Breast epithelium (tissue), 4 donors: Measurements from ENCODE around the gene YWHAG. TPM values are rescaled to one million over a fixed set of nuclear protein-coding genes. Genes with fewer than 3 reads are reported as not detected.
"Not testable (repeated sequence)": the region's sequence is repeated elsewhere in the genome, so short reads cannot be mapped to it uniquely, and the experiment has no call there.

ENCODE experiments used
- DNase-seq, 2 donors: peaks; one replicate each; pipeline ENCODE4 v3.0.0-alpha.2; 2019; ENCODE audit warnings: low spot score in 2 of 2
- H3K27ac ChIP-seq, 2 donors: fragments of 200-600 bp; sonication (generic) in 1 of 2; one replicate each; pipeline ENCODE4 v1.5.1; 2016 to 2019; ENCODE audit warnings: mild to moderate bottlenecking in 1 of 2
- H3K27me3 ChIP-seq, 2 donors: fragments of 200-600 bp; sonication (generic) in 1 of 2; one replicate each; pipeline versions ENCODE4 v1.5.1 to v1.6.0; 2017 to 2019; ENCODE audit warnings: control low read depth in 1 of 2, mild to moderate bottlenecking in 1 of 2
- H3K36me3 ChIP-seq: fragments of 200-600 bp; one replicate; pipeline ENCODE4 v1.5.1; 2019
- H3K4me1 ChIP-seq, 2 donors: fragments of 200-600 bp; sonication (generic); one replicate each; pipeline ENCODE4 v1.5.1; 2016 to 2019; ENCODE audit warnings: control low read depth in 1 of 2
- H3K4me3 ChIP-seq, 3 donors: fragments of 200-600 bp; sonication (generic); 1 replicate in 2 of 3; 2 replicates in 1 of 3; pipeline ENCODE4 v1.5.1; 2016 to 2019; ENCODE audit warnings: mild to moderate bottlenecking in 3 of 3, moderate library complexity in 2 of 3
- H3K9me3 ChIP-seq, 2 donors: fragments of 200-600 bp; sonication (generic) in 1 of 2; one replicate each; pipeline ENCODE4 v1.5.1; 2016 to 2019; ENCODE audit warnings: control low read depth in 1 of 2
- POLR2A ChIP-seq: fragments of 450-650 bp; IDR thresholded peaks from one replicate; pipeline ENCODE4 v1.6.1; 2016; ENCODE audit warnings: antibody characterized with exemption, mild to moderate bottlenecking, moderate library complexity
- POLR2AphosphoS5 ChIP-seq, 3 donors: sonication (generic); formaldehyde crosslinking; IDR thresholded peaks; one replicate each; pipeline ENCODE4 v1.6.1; 2017; ENCODE audit warnings: antibody characterized with exemption in 3 of 3
- intact Hi-C: fragments of 100-400 bp; cut with DNase I; formaldehyde crosslinking; loops from one replicate; pipeline ENCODE4 v1.15.1; 2023; ENCODE audit warnings: low total_unique reads
- total RNA-seq, 3 donors: library from RNA; depleted of rRNA; stranded (reverse); fragments of >200 nt; gene quantifications; one replicate each; pipeline ENCODE4 v1.1.0, GENCODE V29; 2016
- TF ChIP-seq, protein P1 (sequence below), 3 donors: fragments of 450-650 bp; IDR thresholded peaks; one replicate each; pipeline ENCODE4 v1.5.1; 2016 to 2017; ENCODE audit warnings: antibody characterized with exemption in 3 of 3, mild to moderate bottlenecking in 3 of 3, moderate library complexity in 3 of 3

Gene YWHAG
- total RNA-seq, 3 donors from 2014 or later = 58.7 to 128 (median 63.7) TPM

DNA sequence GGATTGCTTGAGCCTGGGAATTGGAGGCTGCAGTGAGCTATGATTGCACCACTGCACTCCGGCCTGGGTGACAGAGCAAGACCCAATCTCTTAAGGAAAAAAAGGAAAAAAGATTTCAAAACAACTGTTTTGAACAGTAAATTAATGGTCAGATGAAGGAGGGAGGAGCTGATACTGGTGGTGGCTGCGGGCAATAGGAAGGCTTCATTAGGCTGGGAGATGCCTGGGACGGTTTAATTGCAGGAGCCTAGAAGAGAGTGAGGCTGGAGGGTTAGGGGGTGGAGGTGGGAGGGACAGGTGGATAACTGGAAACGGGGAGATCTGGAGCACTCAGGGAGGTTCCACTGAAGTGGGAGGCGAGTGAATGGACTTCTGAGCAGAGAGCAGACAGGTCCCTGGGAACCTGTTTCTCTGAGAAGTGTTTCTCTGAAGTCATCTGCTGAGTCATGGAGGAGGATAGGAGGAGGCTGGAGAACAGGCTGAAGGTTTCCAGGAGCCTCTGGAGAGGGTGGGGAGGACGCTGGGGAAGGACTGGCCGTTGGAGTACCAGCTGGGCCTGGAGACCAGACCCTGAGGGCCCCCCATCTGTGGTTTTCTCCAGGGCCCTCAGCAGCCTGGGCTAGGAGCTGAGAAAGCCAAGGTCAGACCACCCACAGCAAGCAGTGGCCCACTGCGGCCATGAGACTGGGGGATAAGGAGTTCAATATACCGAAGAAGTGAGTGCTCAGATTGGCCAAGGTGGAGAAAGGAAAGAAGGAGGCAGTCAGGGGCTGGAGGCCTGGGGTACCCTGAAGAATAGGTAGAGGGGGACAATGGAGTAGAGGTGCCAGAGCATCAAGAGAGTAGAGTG lies 14.4 kb upstream of the YWHAG start:
- Histone ChIP-seq H3K4me3 (no peak overlapping the region), H3K4me1 (no peaks in the 10 kb centered on the region), H3K9me3 (no peaks in the 10 kb centered on the region), H3K27me3 (no peaks in the 10 kb centered on the region), H3K27ac (no peak overlapping the region), H3K36me3 (no peaks in the 10 kb centered on the region)
- intact Hi-C loops = no loop called here
- TF ChIP-seq POLR2A = no peak
- no peak for DNase-seq

GRCh38 chr7:76371396-76371795 lies 12.6 kb upstream of the YWHAG start:
- DNase-seq = no peak
- TF ChIP-seq, protein P1, sequence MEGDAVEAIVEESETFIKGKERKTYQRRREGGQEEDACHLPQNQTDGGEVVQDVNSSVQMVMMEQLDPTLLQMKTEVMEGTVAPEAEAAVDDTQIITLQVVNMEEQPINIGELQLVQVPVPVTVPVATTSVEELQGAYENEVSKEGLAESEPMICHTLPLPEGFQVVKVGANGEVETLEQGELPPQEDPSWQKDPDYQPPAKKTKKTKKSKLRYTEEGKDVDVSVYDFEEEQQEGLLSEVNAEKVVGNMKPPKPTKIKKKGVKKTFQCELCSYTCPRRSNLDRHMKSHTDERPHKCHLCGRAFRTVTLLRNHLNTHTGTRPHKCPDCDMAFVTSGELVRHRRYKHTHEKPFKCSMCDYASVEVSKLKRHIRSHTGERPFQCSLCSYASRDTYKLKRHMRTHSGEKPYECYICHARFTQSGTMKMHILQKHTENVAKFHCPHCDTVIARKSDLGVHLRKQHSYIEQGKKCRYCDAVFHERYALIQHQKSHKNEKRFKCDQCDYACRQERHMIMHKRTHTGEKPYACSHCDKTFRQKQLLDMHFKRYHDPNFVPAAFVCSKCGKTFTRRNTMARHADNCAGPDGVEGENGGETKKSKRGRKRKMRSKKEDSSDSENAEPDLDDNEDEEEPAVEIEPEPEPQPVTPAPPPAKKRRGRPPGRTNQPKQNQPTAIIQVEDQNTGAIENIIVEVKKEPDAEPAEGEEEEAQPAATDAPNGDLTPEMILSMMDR (IDR thresholded peaks at IDR 0.05) = no peak
- TF ChIP-seq POLR2A (no peak), POLR2AphosphoS5 (IDR thresholded peaks at IDR 0.05) (no peak)
- intact Hi-C loops = no loop called here
- Histone ChIP-seq H3K36me3 (no peaks in the 10 kb centered on the region), H3K27ac (no peak overlapping the region), H3K4me3 (no peak overlapping the region), H3K4me1 (no peaks in the 10 kb centered on the region), H3K9me3 (no peaks in the 10 kb centered on the region), H3K27me3 (no peaks in the 10 kb centered on the region)

GRCh38 chr7:76369018-76369417 lies 10.2 kb upstream of the YWHAG start:
- Histone ChIP-seq H3K27me3 (no peaks in the 10 kb centered on the region), H3K36me3 (no peaks in the 10 kb centered on the region), H3K9me3 (no peaks in the 10 kb centered on the region), H3K27ac (no peak overlapping the region), H3K4me3 (no peak overlapping the region), H3K4me1 (no peaks in the 10 kb centered on the region)
- intact Hi-C loops = no loop called here
- TF ChIP-seq, protein P1 (IDR thresholded peaks at IDR 0.05) = no peak
- TF ChIP-seq POLR2AphosphoS5 (IDR thresholded peaks at IDR 0.05) (no peak), POLR2A (no peak)
- no peak for DNase-seq

DNA sequence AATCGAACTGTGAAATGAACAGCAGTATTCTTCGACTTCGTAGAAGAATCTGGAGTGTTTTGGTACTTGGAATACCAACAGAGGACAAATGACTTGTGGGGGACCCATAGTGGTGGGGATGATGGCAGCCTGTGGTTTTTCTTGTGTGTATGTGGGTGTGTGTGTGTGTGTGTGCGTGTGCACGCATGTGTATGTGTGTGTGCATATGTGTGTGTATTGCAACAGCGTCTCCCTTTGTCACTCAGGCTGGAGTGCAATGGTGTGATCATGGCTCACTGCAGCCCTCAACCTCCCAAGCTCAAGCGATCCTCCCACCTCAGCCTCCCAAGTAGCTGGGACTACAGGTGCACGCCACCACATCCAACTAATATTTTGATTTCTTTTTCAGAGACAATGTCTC lies 9.4 kb upstream of the YWHAG start:
- no peak for DNase-seq
- Histone ChIP-seq H3K27ac (no peak overlapping the region), H3K27me3 (no peaks in the 10 kb centered on the region), H3K4me3 (no peak overlapping the region), H3K36me3 (no peaks in the 10 kb centered on the region), H3K4me1 (no peaks in the 10 kb centered on the region), H3K9me3 (no peaks in the 10 kb centered on the region)
- intact Hi-C loops = no loop called here
- no peak for TF ChIP-seq POLR2A
- TF ChIP-seq, protein P1 (IDR thresholded peaks at IDR 0.05) = no peak
- no peak for TF ChIP-seq POLR2AphosphoS5 (IDR thresholded peaks at IDR 0.05)

DNA sequence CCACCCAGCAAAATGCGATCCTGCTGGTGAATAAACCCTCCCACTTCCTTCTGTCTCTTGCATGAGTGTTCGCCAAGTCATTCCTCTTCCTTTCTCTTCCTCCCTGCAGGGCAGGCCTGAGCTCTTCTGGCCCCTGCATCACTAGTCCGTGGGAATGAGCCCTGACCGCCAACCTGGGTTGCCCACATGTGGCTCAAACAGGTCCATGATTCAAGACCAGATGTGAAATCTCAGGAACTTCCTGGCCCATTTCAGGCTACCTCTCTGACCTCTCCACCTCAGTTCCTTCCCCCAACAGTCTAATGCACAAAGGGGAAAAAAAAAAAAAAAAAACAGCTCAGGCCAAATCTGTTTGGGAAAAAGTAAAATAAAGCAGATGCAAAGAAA lies 5.4 kb upstream of the YWHAG start:
- Histone ChIP-seq H3K4me1 (no peaks in the 10 kb centered on the region), H3K27ac (peak overlapping the region in 1 of 2 donors; percentile 74), H3K27me3 (no peaks in the 10 kb centered on the region), H3K36me3 (no peaks in the 10 kb centered on the region), H3K4me3 (peak overlapping the region in 2 of 3 donors; percentile 8 to 19), H3K9me3 (no peaks in the 10 kb centered on the region)
- DNase-seq = no peak
- no peak for TF ChIP-seq POLR2A
- TF ChIP-seq POLR2AphosphoS5 (IDR thresholded peaks at IDR 0.05) = no peak
- TF ChIP-seq, protein P1 (IDR thresholded peaks at IDR 0.05) = no peak
- intact Hi-C loops = no loop called here

- H3K4me1 ChIP-seq, H3K36me3 ChIP-seq, H3K27me3 ChIP-seq, DNase-seq, H3K9me3 ChIP-seq, intact Hi-C loops, H3K4me3 ChIP-seq: not testable (repeated sequence)
- H3K27ac ChIP-seq = peak overlapping the region in 1 of 2 donors; percentile 74
Observed at GRCh38 chr7:76363754-76364153, 5.0 kb upstream of the YWHAG start.
